A549 treated with AZD9567 at 1 μM for 4 hours (cell line): ENCODE results near the gene SYT14. TPM values are rescaled to one million over a fixed set of nuclear protein-coding genes. Genes with fewer than 3 reads are reported as not detected.

Experiments
- total RNA-seq: library from RNA; stranded (reverse); fragments of 200-300 nt; extraction: Qiagen RNA extraction; gene quantifications from 5 replicates; pipeline ENCODE4 v1.2.3, GENCODE V29; 2022; ENCODE audit not compliant: insufficient read depth

The SYT14 gene
- 0.05 to 0.70 TPM (median 0.08 TPM) in 5 replicates for total RNA-seq

DNA sequence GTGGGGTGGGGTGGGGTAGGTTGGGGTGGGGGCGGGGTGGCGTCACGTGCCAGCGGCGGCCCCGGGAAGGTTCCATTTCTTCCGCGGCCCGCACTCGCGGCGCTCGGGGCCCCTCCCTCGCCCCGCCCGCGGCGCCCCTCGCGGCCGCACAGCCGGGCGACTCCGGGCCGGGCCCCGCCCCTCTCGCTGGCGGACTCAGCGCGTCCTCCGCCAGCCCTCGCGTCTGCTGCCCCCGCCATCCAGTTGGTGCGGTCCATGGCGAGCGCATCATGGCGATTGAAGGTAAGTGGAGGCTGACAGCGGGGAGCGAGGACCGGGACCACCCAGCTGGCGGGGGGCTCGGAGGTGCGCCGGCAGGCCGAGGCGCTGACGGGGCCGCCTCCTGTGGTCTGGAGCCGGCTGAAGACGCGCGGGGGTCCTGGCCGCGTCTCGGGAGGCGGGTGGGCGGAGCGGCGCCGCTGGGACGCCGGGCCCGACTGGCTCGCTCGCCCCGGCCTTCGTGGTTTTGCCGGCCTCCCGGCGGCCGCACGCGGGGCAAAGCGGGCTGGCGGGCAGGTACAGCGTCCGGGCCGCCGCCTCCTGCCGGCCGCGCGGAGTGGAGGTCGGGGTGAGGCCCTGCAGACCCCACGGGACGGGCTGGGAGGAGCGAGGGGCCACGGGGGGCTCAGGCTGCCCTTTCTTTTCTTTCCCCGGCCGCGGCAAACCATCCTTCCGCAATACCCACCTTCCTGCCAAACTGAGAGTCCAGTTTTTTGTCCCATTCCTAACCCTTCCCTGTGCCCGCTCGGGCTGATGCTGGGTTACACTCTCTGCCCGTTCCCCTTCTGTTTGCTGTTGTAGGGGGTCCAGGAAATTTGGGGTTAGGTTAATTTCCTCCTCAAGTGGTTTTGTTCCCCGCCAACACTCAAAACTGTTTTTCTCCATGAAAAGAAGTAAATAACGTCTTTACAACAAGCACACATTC is at the start of gene SYT14:
Gene SYT14, plus strand, starts transcription at position 222 of the 964 bp plus-strand sequence. Its CDS starts 48 bp downstream, at position 270.

Other genes starting within 250 kb of the SYT14 start
- gene HSD11B1, start 233.4 kb upstream of the SYT14 start, total RNA-seq: 0.10 to 0.22 TPM (median 0.20 TPM) in 4 of 5 replicates, not detected in the other
- not detected in 5 replicates for gene TRAF3IP3, start 182.2 kb upstream of the SYT14 start, total RNA-seq
- gene C1orf74, start 153.7 kb upstream of the SYT14 start, total RNA-seq: 1.1 to 1.9 TPM (median 1.8 TPM) in 5 replicates
- gene IRF6, start 132.1 kb upstream of the SYT14 start, total RNA-seq: 0.06 to 0.18 TPM (median 0.11 TPM) in 4 of 5 replicates, not detected in the other
- gene UTP25, start 110.2 kb upstream of the SYT14 start, total RNA-seq: 9.5 to 12.2 TPM (median 10.6 TPM) in 5 replicates